HG02623 (cell line): ENCODE data around the gene PRKG2.

Experiments
- ATAC-seq: cut with Tn5 transposase; IDR thresholded peaks from one replicate; pipeline ENCODE4 v1.9.1; 2021; ENCODE audit warnings: moderate library complexity; ENCODE audit not compliant: unreplicated experiment

PRKG2 gene

DNA sequence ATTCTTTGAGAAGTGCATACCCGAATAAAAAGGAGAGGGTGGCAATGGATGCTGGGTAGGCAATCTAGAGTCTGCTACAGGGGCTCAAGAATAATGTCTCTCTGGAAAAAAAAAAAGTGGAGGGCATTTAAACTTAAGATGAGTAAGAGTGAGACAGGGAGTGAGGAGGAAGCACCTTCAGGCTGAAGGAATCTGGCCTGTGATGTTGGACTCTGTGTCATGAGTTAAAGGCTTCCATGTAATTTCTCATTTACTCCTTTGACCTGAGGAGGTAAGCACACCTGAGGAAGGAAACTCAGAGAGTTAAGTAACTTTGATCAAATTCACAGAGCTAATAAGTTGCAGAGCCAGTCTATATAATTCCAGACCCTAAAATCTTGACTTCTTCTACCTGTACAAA, 3.2 kb upstream of the PRKG2 start:
- ATAC-seq = no peak

DNA sequence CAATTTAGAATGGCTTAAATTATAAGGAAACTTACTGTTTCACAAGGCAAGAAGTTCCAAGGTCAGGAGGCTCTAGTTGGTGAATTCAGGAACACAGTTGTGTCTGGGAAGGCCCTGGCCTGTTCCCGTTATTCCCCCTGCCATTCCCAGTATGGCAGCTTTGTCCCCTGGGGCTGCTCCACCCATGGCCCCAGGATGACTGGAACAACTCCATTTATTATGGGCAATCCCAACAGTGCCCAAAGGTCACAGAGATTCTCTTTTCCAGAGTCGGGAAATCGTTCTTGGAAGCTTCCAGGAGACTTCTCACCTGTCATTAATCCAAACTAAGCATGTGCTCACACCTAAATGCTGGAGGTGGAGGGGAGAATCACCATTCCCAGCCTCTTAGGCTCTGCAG, 2.8 kb upstream of the PRKG2 start:
- no peak for ATAC-seq

GRCh38 chr4:81215931-81216330, 909 bp upstream of the PRKG2 start:
- ATAC-seq = no peak

- ATAC-seq = no peak
These were observed 710 bp downstream of the PRKG2 start for GRCh38 chr4:81214144-81214880.

- ATAC-seq = no peak
These were observed 1.4 kb downstream of the PRKG2 start for GRCh38 chr4:81213671-81214070.

DNA sequence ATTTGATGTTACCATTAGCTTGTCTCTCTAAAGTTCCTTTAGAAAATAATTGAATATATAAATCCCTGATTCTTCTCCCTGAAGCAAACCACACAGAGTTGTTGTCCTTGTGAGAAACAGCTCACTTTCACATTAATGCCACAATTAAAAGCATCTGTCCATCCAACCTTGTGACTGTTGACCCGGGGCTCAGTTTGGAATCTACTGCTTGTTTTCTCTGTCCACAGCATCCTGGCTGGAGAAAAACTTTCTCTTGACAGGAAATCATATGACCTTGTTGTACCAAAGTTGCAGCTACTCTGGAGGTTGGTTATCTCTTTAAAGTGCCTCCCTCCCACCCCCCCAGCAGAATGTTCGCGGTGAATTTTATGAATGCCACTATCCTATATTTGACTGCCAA, 3.1 kb downstream of the PRKG2 start:
- no peak for ATAC-seq

DNA sequence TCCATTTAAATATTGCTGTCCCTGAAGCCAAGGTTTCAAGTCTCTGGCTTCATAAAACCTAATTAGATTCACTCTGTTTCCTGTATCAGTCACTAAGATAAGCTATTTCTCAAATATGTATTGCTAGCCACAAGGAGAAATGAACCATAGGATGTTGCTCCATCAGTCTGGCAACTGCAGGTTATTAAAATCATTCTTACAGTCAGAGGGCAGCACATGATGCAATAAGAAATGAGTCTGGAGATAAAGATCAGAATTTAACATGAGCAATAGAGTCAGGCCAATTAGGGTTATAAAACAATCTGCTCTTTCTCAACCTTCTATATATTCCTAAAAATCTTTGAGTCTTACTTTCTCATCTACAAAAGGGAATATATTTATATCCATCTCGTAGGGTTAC, 7.2 kb downstream of the PRKG2 start:
- no peak for ATAC-seq

GRCh38 chr4:81205302-81205701, 9.7 kb downstream of the PRKG2 start:
- no peak for ATAC-seq

DNA sequence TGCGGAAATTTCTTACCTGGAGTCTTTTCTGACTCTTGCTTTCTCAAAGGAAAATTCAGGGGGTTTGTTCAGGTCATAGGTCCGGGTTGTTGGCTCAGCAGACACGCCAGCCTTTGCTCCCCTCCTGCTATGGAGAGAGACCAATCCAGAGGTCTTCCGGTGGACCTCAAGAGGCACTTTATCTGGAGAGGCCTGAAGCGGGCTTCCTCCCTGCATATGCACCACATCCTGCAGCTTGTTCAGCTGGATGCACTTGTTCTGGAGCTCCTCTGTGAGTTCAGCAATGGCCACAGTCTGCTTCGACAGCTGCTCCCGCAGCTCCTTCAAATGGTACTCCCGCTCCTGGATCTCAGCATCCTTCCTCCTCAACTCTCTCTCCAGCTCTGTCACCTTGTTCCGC, 10.5 kb downstream of the PRKG2 start:
- no peak for ATAC-seq

DNA sequence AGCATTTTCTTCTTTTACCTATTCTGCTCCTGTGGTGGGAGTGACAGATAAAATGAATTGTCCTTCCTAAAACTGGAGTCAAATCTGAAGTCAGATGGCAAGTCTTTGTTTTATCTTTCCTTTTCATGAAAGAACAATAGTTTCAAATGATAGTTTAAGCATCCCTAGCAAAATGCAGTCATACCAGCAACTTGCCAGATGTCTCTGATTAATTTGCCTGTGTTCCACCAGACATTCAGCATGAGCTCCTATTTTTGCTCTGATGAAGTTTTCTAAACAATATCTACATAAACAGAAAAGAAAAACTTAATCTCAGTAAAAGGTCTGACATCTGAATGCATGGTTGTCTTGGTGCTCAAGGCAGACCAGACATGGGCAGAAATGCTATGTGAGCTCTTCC, 15.2 kb downstream of the PRKG2 start:
- ATAC-seq = no peak

DNA sequence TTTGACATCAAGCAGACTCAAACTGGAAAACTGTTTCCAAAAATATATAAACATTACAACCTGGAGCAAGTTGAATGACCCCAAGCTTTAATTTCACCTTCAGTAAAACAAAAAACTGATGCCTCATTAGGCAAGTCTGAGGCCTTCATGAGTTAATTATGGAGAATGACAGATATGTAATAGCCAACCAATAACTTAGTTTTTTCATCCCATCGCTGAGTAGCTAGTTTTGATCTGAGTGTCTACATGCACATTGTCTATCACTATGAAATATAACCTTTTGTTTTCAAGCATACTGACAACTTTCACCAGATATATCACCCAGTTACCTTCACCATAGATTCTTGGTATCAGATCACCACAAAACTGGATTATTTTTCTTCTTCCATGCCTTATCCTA, 16.4 kb downstream of the PRKG2 start:
- no peak for ATAC-seq

DNA sequence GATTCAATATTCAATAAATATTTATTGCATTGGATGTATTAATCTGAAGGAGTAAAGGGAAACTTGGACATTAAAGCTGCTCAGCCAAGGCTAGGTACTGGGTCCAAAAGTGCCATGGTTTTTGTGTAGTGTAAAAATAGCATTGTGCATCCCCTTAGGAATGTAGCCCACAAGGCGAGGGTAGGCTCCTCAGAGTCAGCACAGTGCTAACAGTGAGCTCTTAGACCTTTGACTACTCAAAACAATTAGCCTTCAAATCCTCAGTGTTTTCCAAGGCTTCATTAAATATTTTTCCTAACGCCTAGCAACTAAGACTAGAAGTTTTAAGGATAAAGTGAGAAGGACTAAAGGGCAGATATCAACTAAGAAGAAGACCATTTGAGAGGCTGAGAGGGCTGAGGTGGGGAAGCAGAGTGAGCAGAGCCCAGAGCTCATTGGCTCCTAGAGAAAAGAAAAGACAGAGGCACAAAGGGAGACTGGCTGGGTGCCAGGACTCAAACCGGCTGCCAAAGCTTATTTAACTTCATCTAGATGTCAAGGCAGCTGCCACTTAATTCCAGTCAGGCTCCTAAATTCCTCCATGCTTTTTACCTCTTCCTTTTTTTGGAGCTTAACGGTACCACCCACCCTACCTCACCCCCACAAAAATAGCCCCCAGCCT, 17.0 kb downstream of the PRKG2 start:
- no peak for ATAC-seq

DNA sequence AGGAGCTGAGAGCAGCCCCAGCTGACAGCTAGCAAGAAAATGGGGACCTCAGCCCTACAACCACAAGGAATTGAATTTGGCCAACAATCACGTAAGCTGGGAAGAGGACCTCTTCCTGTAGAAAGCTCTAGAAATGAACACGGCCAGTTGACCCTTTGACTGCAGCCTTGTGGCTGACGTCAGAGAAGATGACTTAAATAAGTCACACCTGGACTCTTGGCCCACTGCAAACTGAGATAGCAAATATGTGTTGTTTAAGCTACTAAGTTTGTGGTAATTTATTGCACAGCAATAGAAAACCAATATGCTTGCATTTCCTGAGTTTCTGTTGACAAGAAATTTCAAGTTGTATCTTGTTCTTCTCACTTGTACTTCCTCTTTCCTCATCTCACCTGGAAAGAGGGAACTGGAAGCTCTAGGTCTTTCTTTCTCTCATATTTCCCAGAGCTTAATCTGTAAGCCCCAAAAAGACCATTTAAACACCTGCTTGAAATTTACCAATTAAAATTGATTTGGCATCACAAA, 18.8 kb downstream of the PRKG2 start:
- no peak for ATAC-seq

DNA sequence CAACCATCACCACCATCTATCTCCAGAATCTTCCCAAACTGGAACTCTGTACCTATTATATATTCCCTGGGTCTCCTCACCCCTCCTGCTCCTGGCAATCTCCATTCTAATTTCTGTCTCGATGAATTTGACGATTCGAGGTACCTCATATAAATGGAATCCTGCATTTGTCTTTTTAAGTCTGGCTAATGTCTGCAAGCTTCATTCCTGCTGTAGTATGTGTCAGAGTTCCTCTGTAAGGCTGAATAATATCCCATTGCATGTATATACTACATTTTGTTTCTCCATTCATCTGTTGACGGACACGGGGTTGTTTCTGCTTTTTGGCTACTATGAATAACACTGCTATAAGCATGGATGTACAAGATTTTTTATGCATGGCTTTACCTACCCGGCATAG, 19.5 kb downstream of the PRKG2 start:
- no peak for ATAC-seq

GRCh38 chr4:81194286-81194685, 20.7 kb downstream of the PRKG2 start:
- ATAC-seq = no peak

GRCh38 chr4:81180916-81181315, 34.1 kb downstream of the PRKG2 start:
- no peak for ATAC-seq

DNA sequence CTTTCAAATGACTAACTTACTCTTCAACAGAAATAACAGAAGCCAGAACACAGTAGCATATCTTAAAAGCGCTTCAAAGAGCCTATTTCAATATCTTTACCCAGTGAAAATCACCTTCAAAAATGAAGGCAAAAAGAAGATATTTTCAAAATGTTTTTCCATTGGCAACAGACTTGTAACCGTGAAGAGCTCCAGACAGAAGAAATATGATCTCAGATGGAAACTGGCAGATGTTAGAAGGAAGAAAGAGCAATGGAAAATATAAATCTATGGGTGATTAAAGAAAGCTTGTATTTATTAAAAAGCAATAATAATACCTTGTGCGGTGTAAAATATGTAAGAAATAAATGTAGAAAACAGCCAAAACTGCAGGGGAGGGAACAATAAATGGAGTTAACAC, 35.7 kb downstream of the PRKG2 start:
- ATAC-seq = no peak

DNA sequence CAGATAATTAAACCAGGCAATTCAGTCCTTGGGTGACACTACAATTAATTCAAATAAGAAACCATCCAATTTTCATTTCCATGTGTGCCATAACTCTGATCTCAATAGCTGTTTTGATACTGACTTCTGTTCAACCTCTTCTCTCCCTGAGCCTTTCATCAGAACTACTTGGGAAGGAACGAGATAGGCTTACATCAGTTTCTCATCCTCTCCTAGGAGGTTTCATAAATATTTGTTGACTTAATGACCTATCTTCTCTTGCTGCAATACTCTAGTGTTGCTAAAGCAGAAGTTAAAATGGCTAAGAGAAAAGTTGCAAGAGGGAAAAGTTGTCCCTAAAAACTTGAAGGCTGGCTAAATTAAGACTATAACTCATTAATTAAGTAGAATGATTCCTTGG, 41.8 kb downstream of the PRKG2 start:
- no peak for ATAC-seq

- no peak for ATAC-seq
These were observed 48.4 kb downstream of the PRKG2 start for GRCh38 chr4:81166458-81167160.

DNA sequence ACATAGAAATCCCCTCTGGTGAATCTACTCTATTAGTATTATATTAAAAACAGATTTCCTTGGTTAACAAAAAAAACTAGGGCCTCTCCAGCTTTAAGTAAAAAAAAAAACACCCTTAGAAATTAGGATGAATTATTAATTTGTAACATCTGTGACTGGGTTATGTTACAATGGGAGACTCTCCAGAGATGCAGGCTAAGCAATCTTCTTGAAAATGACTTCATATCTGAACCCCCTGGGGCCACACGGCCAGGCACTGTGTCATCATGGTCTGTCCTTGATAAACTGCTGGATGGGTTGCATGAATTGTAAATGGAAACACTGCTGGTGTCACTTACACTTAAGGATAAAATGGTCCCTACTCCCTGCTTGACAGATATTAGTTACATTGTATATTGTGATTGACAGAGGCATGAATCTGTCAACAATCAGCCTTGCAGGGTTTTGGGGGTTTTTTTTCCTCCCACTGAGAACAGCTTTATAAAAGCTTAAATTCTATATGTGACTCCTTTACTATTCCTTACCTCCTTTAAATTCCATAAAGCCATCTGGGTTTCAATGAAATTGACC, 49.1 kb downstream of the PRKG2 start:
- ATAC-seq = no peak

DNA sequence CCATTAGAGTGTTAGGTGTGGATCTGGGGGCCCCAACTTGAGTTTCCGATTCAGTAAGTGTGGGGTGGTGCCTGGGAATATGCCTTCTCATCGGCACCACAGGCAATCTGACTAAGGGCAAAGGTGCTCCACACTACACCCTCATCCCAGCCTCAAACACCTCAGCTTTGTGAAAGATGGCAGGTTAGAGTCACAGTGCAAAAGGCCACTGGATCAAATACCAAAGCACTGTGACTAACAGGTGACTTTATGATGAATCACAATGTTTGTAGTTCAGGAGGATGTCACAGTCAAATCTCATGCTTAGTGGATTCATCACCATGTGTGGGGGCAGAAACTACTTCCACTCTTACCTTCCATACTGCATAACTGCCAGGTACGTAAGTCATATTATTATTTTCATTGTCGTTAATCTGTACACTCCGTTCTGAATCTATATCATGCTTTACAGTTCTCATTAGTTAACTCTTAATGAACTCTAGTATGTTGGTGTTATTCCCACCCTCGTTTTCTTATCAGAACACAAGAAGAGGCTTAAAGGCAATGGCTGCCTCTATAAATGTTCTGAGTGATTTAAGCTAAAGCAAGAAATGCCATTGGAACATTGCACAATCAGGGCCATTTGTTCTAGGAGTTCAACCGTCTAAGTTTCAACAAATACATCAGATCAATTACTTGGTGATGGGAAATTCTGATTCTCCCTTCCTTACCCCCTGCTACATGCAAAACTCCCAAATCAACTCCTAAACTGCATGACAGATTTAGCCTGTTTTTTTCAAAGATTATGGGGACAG, 50.2 kb downstream of the PRKG2 start:
- ATAC-seq = no peak
